HG02678 (cell line): Measurements from ENCODE around the gene SLC66A1.
A peak's percentile ranks its signal among the peaks of the same experiment; 100 is the strongest.
"Not testable (repeated sequence)": the region's sequence is repeated elsewhere in the genome, so short reads cannot be mapped to it uniquely, and the experiment has no call there.

ENCODE experiments used
- ATAC-seq: cut with Tn5 transposase; IDR thresholded peaks from one replicate; pipeline ENCODE4 v1.9.1; 2021; ENCODE audit warnings: mild to moderate bottlenecking, moderate library complexity; ENCODE audit not compliant: unreplicated experiment

The SLC66A1 gene, protein sequence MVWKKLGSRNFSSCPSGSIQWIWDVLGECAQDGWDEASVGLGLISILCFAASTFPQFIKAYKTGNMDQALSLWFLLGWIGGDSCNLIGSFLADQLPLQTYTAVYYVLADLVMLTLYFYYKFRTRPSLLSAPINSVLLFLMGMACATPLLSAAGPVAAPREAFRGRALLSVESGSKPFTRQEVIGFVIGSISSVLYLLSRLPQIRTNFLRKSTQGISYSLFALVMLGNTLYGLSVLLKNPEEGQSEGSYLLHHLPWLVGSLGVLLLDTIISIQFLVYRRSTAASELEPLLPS

GRCh38 chr1:19311931-19312781 is at the start of gene SLC66A1, which contains the start of gene AKR7A2:
Gene SLC66A1 (plus strand): TSS chr1:19312326. CDS start chr1:19317678, 5,352 bp downstream.
Gene AKR7A2 (minus strand): TSS chr1:19312144. CDS start chr1:19312124, 20 bp downstream.
- ATAC-seq = peak; percentile 80

GRCh38 chr1:19262744-19263143 is 49.4 kb upstream of the SLC66A1 start:
- ATAC-seq = no peak

DNA sequence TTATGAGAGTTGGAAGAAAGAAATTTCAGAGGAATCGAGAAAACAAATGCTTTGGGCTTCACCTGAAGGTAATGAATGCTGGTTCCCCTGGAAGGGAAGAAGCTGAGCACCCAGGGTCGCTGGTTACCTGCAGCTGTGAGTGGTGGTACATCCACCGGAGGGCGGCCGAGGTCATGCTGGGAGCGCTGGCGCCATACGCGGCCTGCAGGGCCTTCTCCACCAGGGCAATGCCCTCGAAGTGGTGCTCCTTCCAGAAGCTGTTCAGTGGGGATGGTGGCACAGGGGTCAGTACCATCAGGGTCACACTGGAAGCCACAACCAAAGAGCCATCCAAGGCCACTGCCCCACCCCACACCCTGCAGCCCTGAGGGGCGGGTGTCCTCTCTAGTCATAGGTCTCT is 43.7 kb upstream of the SLC66A1 start:
- no peak for ATAC-seq

GRCh38 chr1:19269427-19270342 is 42.4 kb upstream of the SLC66A1 start:
- not testable (repeated sequence) for ATAC-seq

GRCh38 chr1:19270343-19270730 is 41.8 kb upstream of the SLC66A1 start:
- not testable (repeated sequence) for ATAC-seq

GRCh38 chr1:19272064-19272463 is 40.1 kb upstream of the SLC66A1 start:
- no peak for ATAC-seq

DNA sequence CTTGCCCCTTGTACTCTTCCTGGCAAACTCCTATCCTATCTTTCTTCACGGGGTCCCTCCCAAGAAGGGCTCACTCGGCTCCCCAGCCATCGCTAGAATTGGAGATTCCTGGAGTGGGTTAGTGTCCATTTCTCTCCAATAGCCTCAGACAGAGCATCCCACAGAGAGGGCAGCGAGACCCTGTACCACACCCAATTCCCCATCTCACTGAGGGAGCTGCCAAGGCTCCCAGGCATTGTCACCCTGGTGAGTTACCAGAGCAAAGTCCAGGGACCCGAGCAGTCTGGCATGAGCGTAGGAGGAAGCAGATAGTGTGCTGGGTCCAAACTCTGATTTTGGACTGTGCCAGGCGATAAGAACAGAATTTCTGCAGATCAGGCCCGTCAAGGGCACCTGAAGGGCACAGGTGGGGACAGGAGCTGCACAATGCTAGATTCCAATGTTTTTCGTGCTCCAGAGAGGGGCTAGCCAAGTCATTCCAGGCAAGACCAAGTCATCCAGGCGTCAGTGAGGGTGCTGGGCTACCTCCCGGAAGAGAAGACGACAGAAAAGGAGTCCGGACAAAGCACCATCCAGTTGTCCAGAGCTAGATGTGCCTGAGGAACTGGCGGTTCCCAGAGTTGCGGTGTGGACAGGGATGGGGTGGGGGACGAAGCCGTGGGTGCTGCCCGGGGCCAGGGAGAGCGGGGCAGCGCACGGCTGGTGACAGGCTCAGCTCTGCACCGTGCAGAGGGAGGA is 38.9 kb upstream of the SLC66A1 start:
- no peak for ATAC-seq

DNA sequence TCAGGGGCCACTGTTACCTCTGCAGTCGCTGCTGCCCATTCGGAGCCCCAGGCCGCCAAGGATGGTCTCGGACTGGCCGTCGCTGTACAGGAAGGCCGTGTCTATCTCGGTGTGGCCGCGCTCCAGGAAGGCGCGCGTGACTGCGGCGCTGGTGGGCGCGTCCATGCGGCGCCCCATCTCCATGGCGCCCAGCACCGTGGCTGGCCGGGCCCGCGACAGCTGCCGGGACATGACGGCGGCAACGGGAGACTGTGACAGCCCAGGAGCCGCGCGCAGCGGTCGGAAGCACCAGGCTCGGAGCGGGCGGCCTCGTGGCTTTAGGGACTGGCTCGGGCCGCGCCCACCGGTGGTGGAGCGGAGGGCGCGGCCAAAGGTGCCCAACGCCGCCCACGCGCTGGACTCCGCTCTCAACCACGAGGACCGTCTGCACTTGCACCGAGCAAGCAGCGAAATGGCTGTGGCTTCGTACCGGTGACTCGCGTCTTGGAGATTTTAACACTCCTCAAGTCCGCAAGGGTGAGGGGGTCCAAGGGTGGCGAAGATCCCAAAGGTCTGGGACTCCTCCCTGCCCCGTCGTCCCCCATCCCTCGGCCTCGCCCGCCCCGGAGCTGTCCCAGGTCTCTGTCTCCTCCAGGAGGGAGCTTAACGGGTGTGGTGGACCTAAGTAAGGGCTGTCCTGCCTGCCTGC is 38.1 kb upstream of the SLC66A1 start:
- ATAC-seq = not testable (repeated sequence)

GRCh38 chr1:19274636-19275035 is 37.5 kb upstream of the SLC66A1 start:
- ATAC-seq = no peak

- no peak for ATAC-seq
Measured at GRCh38 chr1:19283891-19284290, 28.2 kb upstream of the SLC66A1 start.

- ATAC-seq = no peak
Measured at GRCh38 chr1:19284881-19285280, 27.2 kb upstream of the SLC66A1 start.

DNA sequence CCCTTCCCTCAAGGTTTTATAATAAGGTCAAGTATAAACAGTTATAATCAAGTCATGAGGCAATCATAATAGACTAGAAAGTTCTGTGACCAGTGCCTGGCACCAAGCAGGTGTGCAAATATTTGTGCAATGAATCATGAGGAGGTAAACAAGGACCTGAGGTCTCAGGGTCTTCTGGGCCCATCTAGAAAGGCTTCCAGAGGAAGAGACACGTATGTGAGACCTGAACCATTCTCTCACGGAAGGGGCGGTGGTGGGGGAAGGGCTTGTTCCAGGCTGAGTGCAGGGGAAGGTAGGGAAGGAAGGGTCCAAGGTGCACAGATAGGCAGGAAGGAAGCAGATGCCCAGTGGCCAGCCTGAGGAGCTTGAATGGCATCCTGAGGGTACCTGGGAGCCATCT is 26.8 kb upstream of the SLC66A1 start:
- ATAC-seq = not testable (repeated sequence)

- ATAC-seq = not testable (repeated sequence)
Measured at GRCh38 chr1:19285807-19286206, 26.3 kb upstream of the SLC66A1 start.

DNA sequence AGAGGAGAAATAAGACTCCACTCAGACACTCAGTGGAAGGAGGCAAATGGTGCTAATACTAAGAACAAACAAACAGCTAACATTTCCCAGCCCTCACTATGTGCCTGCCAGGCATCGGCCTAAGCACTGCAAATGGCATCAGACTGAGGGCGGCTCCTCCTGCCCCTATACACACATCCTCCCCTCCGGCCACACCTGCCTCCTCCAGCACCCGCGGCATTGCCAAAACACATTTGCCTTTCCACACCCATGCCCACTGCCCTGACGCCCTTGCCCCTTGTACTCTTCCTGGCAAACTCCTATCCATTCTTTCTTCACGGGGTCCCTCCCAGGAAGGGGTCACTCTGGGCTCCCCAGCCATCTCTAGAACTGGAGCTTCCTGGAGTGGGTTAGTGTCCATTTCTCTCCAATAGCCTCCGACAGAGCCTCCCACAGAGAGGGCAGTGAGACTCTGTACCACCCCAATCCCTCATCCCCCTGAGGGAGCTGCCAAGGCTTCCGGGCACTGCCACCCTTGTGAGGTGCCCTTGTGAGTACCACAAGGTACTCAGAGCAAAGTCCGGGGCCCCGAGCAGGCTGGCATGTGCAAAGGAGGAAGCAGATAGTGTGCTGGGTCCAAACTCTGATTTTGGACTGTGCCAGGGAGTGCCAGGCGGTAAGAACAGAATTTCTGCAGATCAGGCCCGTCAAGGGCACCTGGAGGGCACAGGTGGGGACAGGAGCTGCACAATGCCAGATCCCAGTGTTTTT is 24.5 kb upstream of the SLC66A1 start:
- ATAC-seq = no peak

GRCh38 chr1:19288324-19289241 is 23.5 kb upstream of the SLC66A1 start, which contains the start of gene AKR7A3:
Gene AKR7A3 (minus strand): TSS chr1:19288770. CDS start chr1:19288709, 61 bp downstream.
- ATAC-seq = not testable (repeated sequence)

GRCh38 chr1:19289244-19289643 is 22.9 kb upstream of the SLC66A1 start:
- no peak for ATAC-seq

DNA sequence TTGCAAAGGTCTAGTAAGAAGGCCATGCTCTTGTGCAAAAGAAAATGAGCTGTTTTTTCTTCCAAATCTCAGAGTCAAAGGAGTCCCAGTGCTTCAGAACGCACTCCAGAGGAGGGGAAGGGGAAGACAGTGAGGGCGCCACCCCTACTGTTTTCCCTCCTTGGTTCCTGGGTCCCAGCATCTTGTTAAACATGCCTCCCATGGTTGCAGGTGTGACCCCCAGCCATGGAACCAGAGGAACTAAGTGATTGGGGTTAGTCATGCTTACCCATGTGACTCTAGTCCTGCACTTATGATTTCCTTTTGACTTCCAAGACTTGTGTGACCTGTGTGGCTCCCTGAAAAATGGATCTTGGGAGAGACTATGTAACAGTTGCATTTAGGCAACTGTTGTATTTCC is 17.5 kb upstream of the SLC66A1 start:
- ATAC-seq = no peak

DNA sequence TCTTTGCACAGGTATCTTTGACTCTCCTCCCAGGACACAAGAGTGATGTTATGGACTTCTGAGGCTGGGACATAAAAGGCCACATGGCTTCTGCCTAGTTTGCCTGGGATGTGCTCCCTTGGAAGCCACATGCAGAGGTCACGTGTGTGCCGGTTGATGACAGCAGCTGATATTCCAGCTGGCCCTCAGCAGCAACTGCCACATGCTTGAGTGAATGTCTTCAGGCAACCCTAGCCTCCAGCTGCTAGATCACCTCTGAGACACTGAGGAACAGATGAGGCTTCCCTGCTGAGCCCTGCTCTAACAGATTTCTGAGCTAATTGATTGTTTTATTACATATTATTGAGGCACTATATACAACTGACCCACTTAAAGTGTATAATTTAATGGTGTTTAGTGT is 11.9 kb upstream of the SLC66A1 start:
- no peak for ATAC-seq
